SK-N-SH (cell line): ENCODE data around the gene PKDCC. TPM values are rescaled to one million over a fixed set of nuclear protein-coding genes. Genes with fewer than 3 reads are reported as not detected.

ENCODE experiments used
- CTCF ChIA-PET: fragments of 300-600, 350-600 bp; formaldehyde crosslinking; extraction: SDS; loops from one replicate; lab custom pipeline; 2021; lab: Yijun Ruan, JAX
- POLR2A ChIA-PET: fragments of 350-600 bp; sonication (Branson Sonifier 250); formaldehyde crosslinking; extraction: SDS; loops from one replicate; lab custom pipeline; 2020; ENCODE audit warnings: antibody characterized with exemption, inconsistent platforms; lab: Yijun Ruan, JAX
- DNase-seq: peaks from one replicate; pipeline ENCODE4 v3.0.0; 2012
- H2AFZ ChIP-seq: fragments of 200-600 bp; sonication (generic); 2 replicates; pipeline ENCODE4 v1.8.1; 2016; ENCODE audit warnings: antibody characterized with exemption, mild to moderate bottlenecking, low read depth
- H3F3A ChIP-seq: fragments of 200-600 bp; sonication (generic); replicated peaks from 2 replicates; pipeline ENCODE3; 2016; ENCODE audit warnings: antibody characterized with exemption, mild to moderate bottlenecking; ENCODE audit not compliant: insufficient read depth
- H3K27ac ChIP-seq, 2 experiments: fragments of 200-500 bp in 1 of 2; fragments of 200-600 bp in 1 of 2; sonication (Bioruptor generic) in 1 of 2; sonication (generic), shearing (Covaris generic) in 1 of 2; 2 replicates each; pipeline versions ENCODE4 v1.5.1 to v1.6.1; 2014 to 2016; ENCODE audit warnings: low read depth in 2 of 2, inconsistent platforms in 1 of 2, low read length in 1 of 2, mild to moderate bottlenecking in 1 of 2, mixed read lengths in 1 of 2
- H3K27me3 ChIP-seq: fragments of 200-600 bp; sonication (generic), shearing (Covaris generic); 2 replicates; pipeline ENCODE4 v1.6.1; 2016; ENCODE audit warnings: mixed run types; ENCODE audit not compliant: insufficient read depth
- H3K36me3 ChIP-seq, 2 experiments: fragments of 200-500 bp in 1 of 2; fragments of 200-600 bp in 1 of 2; sonication (Bioruptor generic) in 1 of 2; sonication (generic) in 1 of 2; replicated peaks in 1 of 2; 2 replicates each; pipeline versions ENCODE3 to v1.5.1; 2014 to 2016; ENCODE audit warnings: low read length in 1 of 2, mild to moderate bottlenecking in 1 of 2; ENCODE audit not compliant: insufficient read depth in 2 of 2, control insufficient read depth in 1 of 2
- H3K4me1 ChIP-seq, 2 experiments: fragments of 200-500 bp in 1 of 2; fragments of 200-600 bp in 1 of 2; sonication (Bioruptor generic) in 1 of 2; sonication (generic), shearing (Covaris generic) in 1 of 2; 2 replicates each; pipeline versions ENCODE4 v1.5.1 to v1.6.1; 2014 to 2016; ENCODE audit warnings: low read depth in 1 of 2, low read length in 1 of 2, mixed run types in 1 of 2; ENCODE audit not compliant: insufficient read depth in 2 of 2, control insufficient read depth in 1 of 2
- H3K4me2 ChIP-seq: fragments of 200-600 bp; sonication (generic), shearing (Covaris generic); 2 replicates; pipeline ENCODE4 v1.6.1; 2017; ENCODE audit warnings: mixed run types
- H3K4me3 ChIP-seq, 2 experiments: fragments of 200-500 bp in 1 of 2; fragments of 200-600 bp in 1 of 2; sonication (Bioruptor generic) in 1 of 2; sonication (generic), shearing (Covaris generic) in 1 of 2; 2 replicates each; pipeline versions ENCODE4 v1.5.1 to v1.8.1; 2014 to 2016; ENCODE audit warnings: low read depth in 2 of 2, inconsistent platforms in 1 of 2, low read length in 1 of 2, mild to moderate bottlenecking in 1 of 2, mixed read lengths in 1 of 2, moderate library complexity in 1 of 2
- H3K79me2 ChIP-seq: fragments of 200-600 bp; sonication (generic); 2 replicates; pipeline ENCODE4 v1.8.1; 2017; ENCODE audit warnings: mild to moderate bottlenecking; ENCODE audit not compliant: insufficient read depth
- H3K9ac ChIP-seq: fragments of 200-600 bp; sonication (generic); 2 replicates; pipeline ENCODE4 v1.6.1; 2017; ENCODE audit warnings: mixed run types
- H3K9me2 ChIP-seq: fragments of 200-600 bp; sonication (generic); 2 replicates; pipeline ENCODE4 v1.6.1; 2017; ENCODE audit warnings: mixed run types
- H3K9me3 ChIP-seq: fragments of 200-600 bp; sonication (generic); 2 replicates; pipeline ENCODE4 v1.6.1; 2017; ENCODE audit warnings: mixed run types, mild to moderate bottlenecking, moderate library complexity
- H4K20me1 ChIP-seq: fragments of 200-600 bp; sonication (generic); 2 replicates; pipeline ENCODE4 v1.6.1; 2017; ENCODE audit warnings: mild to moderate bottlenecking, mixed run types; ENCODE audit not compliant: insufficient read depth
- FOSL2 ChIP-seq: IDR thresholded peaks from 2 replicates; pipeline ENCODE4 v1.4.0; 2012; ENCODE audit warnings: low read depth, mild to moderate bottlenecking, moderate library complexity, borderline replicate concordance
- FOXJ3 ChIP-seq: sonication (generic); formaldehyde crosslinking; IDR thresholded peaks from 2 replicates; pipeline ENCODE4 v1.5.1; 2020; ENCODE audit warnings: mild to moderate bottlenecking, missing genetic modification reagents
- GABPA ChIP-seq: IDR thresholded peaks from 2 replicates; pipeline ENCODE4 v1.4.0; 2012; ENCODE audit warnings: low read depth, mild to moderate bottlenecking
- GATA2 ChIP-seq: sonication (generic); formaldehyde crosslinking; IDR thresholded peaks from 2 replicates; pipeline ENCODE4 v1.5.0; 2020; ENCODE audit warnings: mild to moderate bottlenecking, missing genetic modification reagents
- MEF2A ChIP-seq: IDR thresholded peaks from 2 replicates; pipeline ENCODE4 v1.4.0; 2012; ENCODE audit warnings: low read depth, borderline replicate concordance
- MXI1 ChIP-seq: IDR thresholded peaks from 2 replicates; pipeline ENCODE4 v1.6.1; 2012; ENCODE audit warnings: mild to moderate bottlenecking, low read depth, low read length, improper control_type of control experiment
- NRF1 ChIP-seq: IDR thresholded peaks from 2 replicates; pipeline ENCODE4 v1.6.1; 2012; ENCODE audit warnings: low read depth, mild to moderate bottlenecking, low read length
- RAD21 ChIP-seq: IDR thresholded peaks from 2 replicates; pipeline ENCODE4 v1.6.1; 2012; ENCODE audit warnings: mild to moderate bottlenecking, low read length
- TAF1 ChIP-seq: IDR thresholded peaks from 2 replicates; pipeline ENCODE4 v1.6.1; 2012; ENCODE audit warnings: low read depth, mild to moderate bottlenecking, low read length, moderate library complexity, borderline replicate concordance
- TCF12 ChIP-seq: IDR thresholded peaks from 2 replicates; pipeline ENCODE4 v1.4.0; 2012
- WGBS: methylation state at CpG from one replicate; pipeline ENCODE4 v1.1.6; 2017; ENCODE audit warnings: low lambda C conversion rate; 5-methylcytosine and 5-hydroxymethylcytosine counted together
- polyA plus RNA-seq, 3 experiments: library from polyadenylated mRNA; depleted of rRNA; stranded (reverse); fragments of >200 nt; gene quantifications; 2 replicates each; pipeline ENCODE4 v1.2.3, GENCODE V29; 2012
- TF ChIP-seq, protein P1 (sequence below): IDR thresholded peaks from 2 replicates; pipeline ENCODE4 v1.4.0; 2012; ENCODE audit warnings: low read depth, borderline replicate concordance
- TF ChIP-seq, protein P2 (sequence below): fragments of 200-600 bp; sonication (generic); IDR thresholded peaks from 2 replicates; pipeline ENCODE4 v1.6.1; 2017; ENCODE audit warnings: antibody characterized with exemption, mild to moderate bottlenecking, moderate library complexity

Gene PKDCC
- polyA plus RNA-seq, 1 of the 3 experiments (the other 2 are of a cell fraction), result 16.0 TPM

DNA sequence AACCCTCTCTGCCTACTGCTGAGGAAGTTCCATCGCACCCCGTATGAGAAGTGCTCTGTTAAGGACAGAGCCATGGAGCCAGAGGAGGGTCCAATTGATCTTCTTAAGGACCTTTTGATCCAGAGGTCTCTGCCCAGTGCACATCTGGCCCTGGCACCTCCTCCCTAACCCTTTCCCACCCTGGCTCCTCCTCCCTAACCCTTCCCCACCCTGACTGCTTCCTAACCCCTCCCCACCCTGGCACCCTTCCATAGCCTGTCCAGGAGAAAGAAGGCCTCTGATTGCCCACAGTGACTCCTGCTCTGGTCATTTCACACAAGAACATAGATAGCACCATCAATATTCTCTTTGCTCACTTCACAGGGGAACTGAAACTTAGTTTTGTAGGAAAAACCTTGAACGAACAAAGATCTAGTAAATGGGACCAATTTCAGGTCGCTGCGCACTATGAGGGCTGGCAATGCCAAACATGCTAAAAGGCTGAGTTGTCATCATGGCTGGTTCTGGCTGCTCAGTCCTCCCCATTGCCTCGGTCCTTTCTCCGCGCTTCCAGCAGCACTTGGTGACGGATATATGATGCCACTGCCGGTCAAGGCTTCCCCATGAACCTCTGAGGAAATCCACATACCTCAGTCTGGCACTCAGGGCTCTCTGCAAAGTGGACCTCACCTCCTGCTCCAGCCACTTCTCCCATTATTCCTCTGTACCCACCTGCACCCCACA is 49.2 kb downstream of the PKDCC start:
- peaks cover 0 to 15% of the 10 kb centered on the region in 2 experiments; a peak in 1 of 4 replicates for H3K4me1 ChIP-seq
- H3K27ac ChIP-seq, result no peak overlapping the region
- WGBS, result 84% methylated on average over 10 of the region's 10 CpGs
- ChIA-PET POLR2A (interaction anchor here (2.3 kb wide), 1 partner anchor 36 kb away, joined by 11 read pairs; no protein-coding TSS in a partner anchor), CTCF (interaction anchor here (0.6 to 23.8 kb wide), 56 partner anchors 9 to 286 kb away, joined by 3 to 897 read pairs (median 4); no protein-coding TSS in a partner anchor)
- no peaks in the 10 kb centered on the region for H3K9me2 ChIP-seq
- no peaks in the 10 kb centered on the region for H3F3A ChIP-seq
- no peaks in the 10 kb centered on the region for H4K20me1 ChIP-seq
- H3K36me3 ChIP-seq, result no peaks in the 10 kb centered on the region
- H3K79me2 ChIP-seq, result no peaks in the 10 kb centered on the region
- TF ChIP-seq, protein P1, sequence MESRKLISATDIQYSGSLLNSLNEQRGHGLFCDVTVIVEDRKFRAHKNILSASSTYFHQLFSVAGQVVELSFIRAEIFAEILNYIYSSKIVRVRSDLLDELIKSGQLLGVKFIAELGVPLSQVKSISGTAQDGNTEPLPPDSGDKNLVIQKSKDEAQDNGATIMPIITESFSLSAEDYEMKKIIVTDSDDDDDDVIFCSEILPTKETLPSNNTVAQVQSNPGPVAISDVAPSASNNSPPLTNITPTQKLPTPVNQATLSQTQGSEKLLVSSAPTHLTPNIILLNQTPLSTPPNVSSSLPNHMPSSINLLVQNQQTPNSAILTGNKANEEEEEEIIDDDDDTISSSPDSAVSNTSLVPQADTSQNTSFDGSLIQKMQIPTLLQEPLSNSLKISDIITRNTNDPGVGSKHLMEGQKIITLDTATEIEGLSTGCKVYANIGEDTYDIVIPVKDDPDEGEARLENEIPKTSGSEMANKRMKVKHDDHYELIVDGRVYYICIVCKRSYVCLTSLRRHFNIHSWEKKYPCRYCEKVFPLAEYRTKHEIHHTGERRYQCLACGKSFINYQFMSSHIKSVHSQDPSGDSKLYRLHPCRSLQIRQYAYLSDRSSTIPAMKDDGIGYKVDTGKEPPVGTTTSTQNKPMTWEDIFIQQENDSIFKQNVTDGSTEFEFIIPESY, result no peak
- TF ChIP-seq, protein P2, sequence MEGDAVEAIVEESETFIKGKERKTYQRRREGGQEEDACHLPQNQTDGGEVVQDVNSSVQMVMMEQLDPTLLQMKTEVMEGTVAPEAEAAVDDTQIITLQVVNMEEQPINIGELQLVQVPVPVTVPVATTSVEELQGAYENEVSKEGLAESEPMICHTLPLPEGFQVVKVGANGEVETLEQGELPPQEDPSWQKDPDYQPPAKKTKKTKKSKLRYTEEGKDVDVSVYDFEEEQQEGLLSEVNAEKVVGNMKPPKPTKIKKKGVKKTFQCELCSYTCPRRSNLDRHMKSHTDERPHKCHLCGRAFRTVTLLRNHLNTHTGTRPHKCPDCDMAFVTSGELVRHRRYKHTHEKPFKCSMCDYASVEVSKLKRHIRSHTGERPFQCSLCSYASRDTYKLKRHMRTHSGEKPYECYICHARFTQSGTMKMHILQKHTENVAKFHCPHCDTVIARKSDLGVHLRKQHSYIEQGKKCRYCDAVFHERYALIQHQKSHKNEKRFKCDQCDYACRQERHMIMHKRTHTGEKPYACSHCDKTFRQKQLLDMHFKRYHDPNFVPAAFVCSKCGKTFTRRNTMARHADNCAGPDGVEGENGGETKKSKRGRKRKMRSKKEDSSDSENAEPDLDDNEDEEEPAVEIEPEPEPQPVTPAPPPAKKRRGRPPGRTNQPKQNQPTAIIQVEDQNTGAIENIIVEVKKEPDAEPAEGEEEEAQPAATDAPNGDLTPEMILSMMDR, result no peak
- TF ChIP-seq NRF1, result no peak
- no peak for TF ChIP-seq MEF2A
- TF ChIP-seq TAF1, result no peak
- TF ChIP-seq RAD21, result no peak
- no peak for TF ChIP-seq FOSL2
- TF ChIP-seq FOXJ3 (CRISPR knock-in tag), result no peak
- no peak for TF ChIP-seq MXI1
- no peak for TF ChIP-seq GATA2 (CRISPR knock-in tag)
- TF ChIP-seq TCF12, result no peak
- no peak for TF ChIP-seq GABPA
- H3K9me3 ChIP-seq, result no peaks in the 10 kb centered on the region
- DNase-seq, result peak; percentile 60
- no peak overlapping the region for H3K4me2 ChIP-seq
- H3K4me3 ChIP-seq, result no peak overlapping the region
- no peak overlapping the region for H2AFZ ChIP-seq
- H3K27me3 ChIP-seq, result no peaks in the 10 kb centered on the region
- H3K9ac ChIP-seq, result no peak overlapping the region
